NCI-H82 (cell line): ENCODE measurements around the gene AGAP4.
"Not testable (repeated sequence)": the region's sequence is repeated elsewhere in the genome, so short reads cannot be mapped to it uniquely, and the experiment has no call there.

Experiments used
- DNase-seq: peaks from one replicate; lab custom pipeline; 2025; lab: John Stamatoyannopoulos, UW

Gene AGAP4

DNA sequence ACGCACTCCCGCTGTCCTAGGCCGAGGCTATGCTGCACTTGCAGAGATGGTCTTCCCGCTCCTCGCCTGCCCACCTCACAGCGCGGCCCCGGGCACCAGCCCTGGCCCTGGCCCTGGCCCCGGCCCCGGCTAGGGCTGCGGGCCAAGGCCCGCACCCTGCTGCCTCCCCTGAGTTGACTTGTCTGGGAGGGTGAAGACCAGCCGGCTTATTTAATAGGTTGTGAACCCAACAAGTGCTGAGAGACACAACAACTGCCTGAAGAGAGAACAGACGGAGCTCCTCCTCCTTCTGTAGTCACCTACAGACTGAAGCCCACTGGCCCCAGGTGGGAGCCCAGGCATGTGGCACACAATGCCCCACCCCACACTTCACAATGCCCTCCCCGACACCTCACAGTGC lies at the start of gene AGAP4:
Gene AGAP4, minus strand, starts transcription at position 101 of the 400 bp plus-strand sequence. CDS start 153 bp downstream, outside the sequence.
- not testable (repeated sequence) for DNase-seq

- not testable (repeated sequence) for DNase-seq
Observed at GRCh38 chr10:45890721-45891120, 43.4 kb upstream of the AGAP4 start.

- not testable (repeated sequence) for DNase-seq
Observed at GRCh38 chr10:45889539-45890230, 42.4 kb upstream of the AGAP4 start.

DNA sequence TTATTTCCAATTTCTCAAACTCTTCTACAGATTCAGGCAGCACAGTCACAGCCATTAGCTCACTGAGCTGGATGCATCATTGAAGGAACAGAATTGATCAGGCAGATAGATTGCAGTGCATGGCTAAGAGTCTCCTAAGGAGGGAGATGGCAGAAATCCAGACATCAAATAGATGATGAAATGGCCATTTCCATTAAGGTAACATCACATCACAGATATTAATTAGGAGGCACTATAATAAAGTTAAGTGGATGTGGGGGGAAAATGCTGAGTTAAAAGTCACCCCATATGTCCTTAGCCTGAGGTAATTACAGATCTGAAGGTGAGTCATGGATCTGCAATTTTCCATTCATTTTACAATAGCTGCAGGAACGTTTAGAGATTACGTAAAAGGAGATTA lies 35.6 kb upstream of the AGAP4 start:
- not testable (repeated sequence) for DNase-seq

GRCh38 chr10:45865404-45865803 lies 18.1 kb upstream of the AGAP4 start:
- not testable (repeated sequence) for DNase-seq

GRCh38 chr10:45864264-45864663 lies 17.0 kb upstream of the AGAP4 start:
- DNase-seq: not testable (repeated sequence)

- not testable (repeated sequence) for DNase-seq
Observed at GRCh38 chr10:45863632-45864031, 16.3 kb upstream of the AGAP4 start.

GRCh38 chr10:45857931-45858330 lies 10.6 kb upstream of the AGAP4 start:
- DNase-seq: not testable (repeated sequence)

- not testable (repeated sequence) for DNase-seq
Observed at GRCh38 chr10:45848467-45848866, 1.2 kb upstream of the AGAP4 start.

DNA sequence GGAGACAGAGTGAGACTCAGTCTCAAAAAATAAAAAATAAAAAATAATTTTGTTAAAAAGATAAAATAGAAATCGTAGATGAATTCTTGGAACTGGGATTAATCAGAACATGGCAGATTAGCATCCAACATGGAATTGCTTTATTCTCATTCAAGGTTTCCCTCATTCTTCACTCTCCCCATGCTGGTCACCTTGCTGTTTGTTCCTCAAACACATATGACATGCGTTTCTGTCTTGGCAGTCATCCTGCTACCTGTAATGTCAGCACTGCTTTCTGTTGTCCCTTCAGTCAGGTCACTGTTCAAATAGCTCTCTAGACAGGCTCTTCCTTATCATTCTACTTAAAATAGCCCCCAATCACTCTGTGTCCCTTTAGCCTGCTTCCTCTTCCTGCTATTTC lies 24.4 kb downstream of the AGAP4 start:
- DNase-seq: not testable (repeated sequence)

- not testable (repeated sequence) for DNase-seq
Observed at GRCh38 chr10:45820107-45820830, 27.0 kb downstream of the AGAP4 start.

GRCh38 chr10:45819552-45819951 lies 27.7 kb downstream of the AGAP4 start:
- DNase-seq: no peak

DNA sequence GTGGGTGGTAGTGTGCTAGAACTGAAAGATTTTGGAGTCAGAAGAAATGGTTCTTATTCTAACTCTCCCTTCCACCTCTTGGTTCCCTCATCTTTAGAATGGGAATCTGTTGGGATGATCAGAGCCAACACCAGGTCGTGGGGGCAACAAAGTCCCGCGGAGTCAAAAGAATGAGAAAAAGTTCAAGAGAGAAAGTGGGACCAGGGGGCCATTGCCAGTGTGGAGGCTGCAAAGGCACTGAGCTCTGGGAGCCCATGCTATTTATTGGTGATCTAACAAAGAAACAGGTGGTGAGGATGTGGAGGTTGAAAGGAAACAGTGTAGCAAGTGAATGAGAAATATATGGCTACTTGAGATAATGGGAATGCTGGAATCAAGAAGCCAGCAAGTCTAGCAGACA lies 29.4 kb downstream of the AGAP4 start:
- no peak for DNase-seq

- no peak for DNase-seq
Observed at GRCh38 chr10:45817130-45817859, 30.0 kb downstream of the AGAP4 start.

DNA sequence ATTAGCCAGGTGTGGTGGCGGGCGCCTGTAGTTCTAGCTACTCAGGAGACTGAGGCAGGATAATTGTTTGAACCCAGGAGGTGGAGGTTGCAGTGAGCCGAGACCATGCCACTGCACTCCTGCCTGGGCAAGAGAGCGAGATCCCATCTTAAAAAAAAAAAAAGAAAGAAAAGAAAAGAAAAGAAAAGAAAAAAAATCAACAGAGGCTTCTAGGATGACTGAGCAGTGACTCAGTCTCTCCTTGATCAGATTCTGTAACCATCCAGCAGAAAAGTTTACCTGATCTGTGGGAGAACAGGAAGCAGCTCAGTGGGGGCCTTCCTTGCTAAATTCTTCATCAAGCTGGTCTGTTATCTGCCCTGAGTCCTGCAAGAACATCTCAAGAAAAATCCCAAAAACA lies 33.2 kb downstream of the AGAP4 start:
- DNase-seq: not testable (repeated sequence)

- DNase-seq: not testable (repeated sequence)
Observed at GRCh38 chr10:45812959-45813358, 34.3 kb downstream of the AGAP4 start.

DNA sequence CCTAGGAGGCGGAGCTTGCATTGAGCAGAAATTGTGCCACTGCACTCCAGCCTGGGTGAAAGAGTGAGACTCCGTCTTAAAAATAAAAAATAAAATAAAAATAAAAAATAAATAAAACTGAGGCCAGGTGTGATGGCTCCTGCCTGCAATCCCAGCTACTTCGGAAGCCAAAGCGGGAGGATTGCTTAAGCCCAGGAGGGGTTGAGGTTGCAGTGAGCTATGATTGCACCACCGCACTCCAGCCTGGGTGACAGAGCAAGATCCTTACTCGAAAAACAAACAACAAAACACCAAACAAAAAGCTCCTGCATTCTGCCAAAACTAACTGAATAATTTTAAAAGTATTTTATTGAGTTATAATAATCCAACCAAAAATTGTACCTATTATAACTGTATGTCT lies 36.2 kb downstream of the AGAP4 start:
- DNase-seq: no peak

- peak; percentile 47 for DNase-seq
Observed at GRCh38 chr10:45809837-45810236, 37.5 kb downstream of the AGAP4 start.

GRCh38 chr10:45804996-45805395 lies 42.3 kb downstream of the AGAP4 start:
- not testable (repeated sequence) for DNase-seq

DNA sequence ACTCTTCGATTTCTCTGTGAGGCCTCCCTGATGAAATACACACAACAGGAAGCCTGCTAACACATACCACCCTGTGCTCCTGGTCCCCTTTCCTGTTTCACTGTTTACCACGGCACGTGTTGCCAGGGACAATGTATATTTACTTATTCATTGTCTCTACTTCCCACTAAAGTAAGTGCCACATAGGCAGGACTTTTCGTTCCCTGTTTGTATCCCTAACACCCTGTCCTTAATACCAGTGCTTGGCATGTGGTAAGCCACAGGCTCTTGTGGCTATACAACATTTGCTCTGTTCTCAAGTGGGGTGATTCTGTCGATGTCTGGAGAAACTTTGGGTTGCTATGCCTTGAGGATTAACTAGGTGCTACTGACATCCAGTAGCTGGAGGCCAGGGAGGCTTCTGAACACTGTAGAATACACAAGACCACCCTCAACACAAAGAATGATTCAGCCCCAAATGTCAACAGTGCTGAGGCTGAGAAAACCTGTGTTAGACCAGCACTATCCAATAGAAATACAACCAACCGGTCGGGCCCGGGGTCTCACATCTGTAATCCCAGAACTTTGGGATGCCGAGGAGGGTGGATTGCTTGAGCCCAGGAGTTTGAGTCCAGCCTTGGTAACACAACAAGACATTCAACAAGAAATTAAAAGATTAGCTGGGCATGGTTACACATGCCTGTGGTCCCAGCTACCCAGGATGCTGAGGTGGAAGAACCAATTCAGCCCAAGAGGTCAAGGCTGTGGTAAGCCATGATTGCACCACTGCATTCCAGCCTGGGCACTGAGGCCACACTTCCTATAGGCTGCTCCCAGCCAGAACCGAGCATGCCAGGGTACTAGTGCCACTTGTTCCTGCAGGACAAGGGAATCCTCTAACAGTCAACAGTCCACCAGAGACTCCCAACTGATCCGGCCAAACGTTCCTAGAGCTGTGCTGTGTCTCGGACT lies 44.0 kb downstream of the AGAP4 start:
- DNase-seq: not testable (repeated sequence)

DNA sequence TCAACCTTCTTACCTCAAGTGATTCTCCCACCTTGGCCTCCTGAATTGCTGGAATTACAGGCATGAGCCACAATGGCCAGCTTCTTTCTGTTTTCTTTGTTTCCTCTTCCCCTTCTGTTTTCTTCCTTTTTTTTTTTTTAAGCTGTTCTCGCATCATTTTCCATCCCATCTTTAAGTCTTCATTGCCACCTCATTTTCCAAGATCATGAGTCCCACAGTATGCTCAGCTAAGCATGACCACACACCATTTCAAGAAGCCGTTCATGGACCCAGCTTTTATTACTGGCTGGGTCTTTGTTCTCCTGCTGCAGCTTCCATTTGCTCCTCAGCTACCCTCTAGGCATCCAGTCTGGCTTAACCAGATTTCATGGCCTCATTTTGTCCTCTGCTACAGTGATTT lies 52.5 kb downstream of the AGAP4 start:
- DNase-seq: not testable (repeated sequence)
